GM19351 (cell line): Measurements from ENCODE around the gene RALY.

Experiments used
- ATAC-seq: cut with Tn5 transposase; IDR thresholded peaks from one replicate; pipeline ENCODE4 v1.9.1; 2021; ENCODE audit warnings: mild to moderate bottlenecking, moderate library complexity; ENCODE audit not compliant: unreplicated experiment

RALY gene

GRCh38 chr20:34075647-34076046 is 81.9 kb downstream of the RALY start:
- ATAC-seq = no peak

- no peak for ATAC-seq
Measured at GRCh38 chr20:34076952-34077351, 83.2 kb downstream of the RALY start.

- no peak for ATAC-seq
Measured at GRCh38 chr20:34078540-34078939, 84.8 kb downstream of the RALY start.

GRCh38 chr20:34079818-34080217 is 86.1 kb downstream of the RALY start:
- ATAC-seq = no peak

- ATAC-seq = no peak
Measured at GRCh38 chr20:34082232-34082887, 88.6 kb downstream of the RALY start.

GRCh38 chr20:34083137-34083536 is 89.4 kb downstream of the RALY start:
- ATAC-seq = no peak

- ATAC-seq = no peak
Measured at GRCh38 chr20:34083781-34084180, 90.1 kb downstream of the RALY start.

GRCh38 chr20:34084227-34084923 is 90.7 kb downstream of the RALY start:
- no peak for ATAC-seq

- ATAC-seq = no peak
Measured at GRCh38 chr20:34085544-34086040, 91.9 kb downstream of the RALY start.

GRCh38 chr20:34088305-34089174 is 94.8 kb downstream of the RALY start:
- no peak for ATAC-seq

- no peak for ATAC-seq
Measured at GRCh38 chr20:34089175-34089479, 95.4 kb downstream of the RALY start.

- ATAC-seq = no peak
Measured at GRCh38 chr20:34089655-34090345, 96.1 kb downstream of the RALY start.

- ATAC-seq = no peak
Measured at GRCh38 chr20:34090645-34091044, 96.9 kb downstream of the RALY start.

- no peak for ATAC-seq
Measured at GRCh38 chr20:34091637-34092200, 98.0 kb downstream of the RALY start.

- ATAC-seq = no peak
Measured at GRCh38 chr20:34093895-34094294, 100.2 kb downstream of the RALY start.

GRCh38 chr20:34095825-34096224 is 102.1 kb downstream of the RALY start:
- no peak for ATAC-seq

- no peak for ATAC-seq
Measured at GRCh38 chr20:34096699-34097444, 103.2 kb downstream of the RALY start.

- no peak for ATAC-seq
Measured at GRCh38 chr20:34098570-34098969, 104.9 kb downstream of the RALY start.

GRCh38 chr20:34099675-34100074 is 106.0 kb downstream of the RALY start:
- no peak for ATAC-seq

- ATAC-seq = no peak
Measured at GRCh38 chr20:34100576-34100975, 106.9 kb downstream of the RALY start.
